PFSK-1 (cell line): ENCODE measurements around the gene PPP1R18.

ENCODE experiments used
- FOXP2 ChIP-seq: optimal IDR thresholded peaks from 2 replicates; pipeline ENCODE3; 2011; ENCODE audit warnings: borderline replicate concordance, control low read depth, inconsistent platforms; ENCODE audit not compliant: insufficient read depth; ENCODE audit errors: extremely low read length, extremely low read depth
- POLR2AphosphoS5 ChIP-seq: IDR thresholded peaks from 2 replicates; pipeline ENCODE4 v1.6.1; 2012; ENCODE audit warnings: low read depth, mild to moderate bottlenecking, control low read depth, low read length, moderate library complexity
- SIN3A ChIP-seq: IDR thresholded peaks from 2 replicates; pipeline ENCODE4 v1.6.1; 2012; ENCODE audit warnings: mild to moderate bottlenecking, low read length, moderate library complexity, borderline replicate concordance; ENCODE audit not compliant: insufficient read depth
- TAF1 ChIP-seq: IDR thresholded peaks from 2 replicates; pipeline ENCODE4 v1.6.1; 2012; ENCODE audit warnings: low read length, control low read depth, borderline replicate concordance; ENCODE audit not compliant: insufficient read depth
- TF ChIP-seq, protein P1 (sequence below), 2 experiments: IDR thresholded peaks; 2 replicates each; pipeline versions ENCODE4 v1.6.1 to v1.8.0; 2011 to 2012; ENCODE audit warnings: low read depth in 2 of 2, low read length in 2 of 2, control low read depth in 1 of 2, inconsistent platforms in 1 of 2, mild to moderate bottlenecking in 1 of 2, moderate library complexity in 1 of 2; ENCODE audit not compliant: insufficient read depth in 1 of 2

PPP1R18 gene

GRCh38 chr6:30689985-30690384 lies 3.5 kb upstream of the PPP1R18 start:
- TF ChIP-seq FOXP2 (no peak), TAF1 (no peak), SIN3A (no peak), POLR2AphosphoS5 (no peak)
- TF ChIP-seq, protein P1, sequence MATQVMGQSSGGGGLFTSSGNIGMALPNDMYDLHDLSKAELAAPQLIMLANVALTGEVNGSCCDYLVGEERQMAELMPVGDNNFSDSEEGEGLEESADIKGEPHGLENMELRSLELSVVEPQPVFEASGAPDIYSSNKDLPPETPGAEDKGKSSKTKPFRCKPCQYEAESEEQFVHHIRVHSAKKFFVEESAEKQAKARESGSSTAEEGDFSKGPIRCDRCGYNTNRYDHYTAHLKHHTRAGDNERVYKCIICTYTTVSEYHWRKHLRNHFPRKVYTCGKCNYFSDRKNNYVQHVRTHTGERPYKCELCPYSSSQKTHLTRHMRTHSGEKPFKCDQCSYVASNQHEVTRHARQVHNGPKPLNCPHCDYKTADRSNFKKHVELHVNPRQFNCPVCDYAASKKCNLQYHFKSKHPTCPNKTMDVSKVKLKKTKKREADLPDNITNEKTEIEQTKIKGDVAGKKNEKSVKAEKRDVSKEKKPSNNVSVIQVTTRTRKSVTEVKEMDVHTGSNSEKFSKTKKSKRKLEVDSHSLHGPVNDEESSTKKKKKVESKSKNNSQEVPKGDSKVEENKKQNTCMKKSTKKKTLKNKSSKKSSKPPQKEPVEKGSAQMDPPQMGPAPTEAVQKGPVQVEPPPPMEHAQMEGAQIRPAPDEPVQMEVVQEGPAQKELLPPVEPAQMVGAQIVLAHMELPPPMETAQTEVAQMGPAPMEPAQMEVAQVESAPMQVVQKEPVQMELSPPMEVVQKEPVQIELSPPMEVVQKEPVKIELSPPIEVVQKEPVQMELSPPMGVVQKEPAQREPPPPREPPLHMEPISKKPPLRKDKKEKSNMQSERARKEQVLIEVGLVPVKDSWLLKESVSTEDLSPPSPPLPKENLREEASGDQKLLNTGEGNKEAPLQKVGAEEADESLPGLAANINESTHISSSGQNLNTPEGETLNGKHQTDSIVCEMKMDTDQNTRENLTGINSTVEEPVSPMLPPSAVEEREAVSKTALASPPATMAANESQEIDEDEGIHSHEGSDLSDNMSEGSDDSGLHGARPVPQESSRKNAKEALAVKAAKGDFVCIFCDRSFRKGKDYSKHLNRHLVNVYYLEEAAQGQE (IDR thresholded peaks at IDR 0.05; ENCODE audit: insufficient read depth in 1 of 2, low read depth in 2 of 2, low read length in 2 of 2), result no peak

- TF ChIP-seq SIN3A, result no peak
- no peak for TF ChIP-seq FOXP2
- TF ChIP-seq, protein P1 (IDR thresholded peaks at IDR 0.05; ENCODE audit: insufficient read depth in 1 of 2, low read depth in 2 of 2, low read length in 2 of 2), result no peak
- no peak for TF ChIP-seq TAF1
- TF ChIP-seq POLR2AphosphoS5, result no peak
Observed at GRCh38 chr6:30689022-30689865, 2.8 kb upstream of the PPP1R18 start.

- TF ChIP-seq, protein P1 (IDR thresholded peaks at IDR 0.05; ENCODE audit: insufficient read depth in 1 of 2, low read depth in 2 of 2, low read length in 2 of 2), result no peak
- no peak for TF ChIP-seq FOXP2
- no peak for TF ChIP-seq SIN3A
- TF ChIP-seq TAF1, result no peak
- TF ChIP-seq POLR2AphosphoS5, result no peak
Observed at GRCh38 chr6:30688569-30688968, 2.1 kb upstream of the PPP1R18 start.

DNA sequence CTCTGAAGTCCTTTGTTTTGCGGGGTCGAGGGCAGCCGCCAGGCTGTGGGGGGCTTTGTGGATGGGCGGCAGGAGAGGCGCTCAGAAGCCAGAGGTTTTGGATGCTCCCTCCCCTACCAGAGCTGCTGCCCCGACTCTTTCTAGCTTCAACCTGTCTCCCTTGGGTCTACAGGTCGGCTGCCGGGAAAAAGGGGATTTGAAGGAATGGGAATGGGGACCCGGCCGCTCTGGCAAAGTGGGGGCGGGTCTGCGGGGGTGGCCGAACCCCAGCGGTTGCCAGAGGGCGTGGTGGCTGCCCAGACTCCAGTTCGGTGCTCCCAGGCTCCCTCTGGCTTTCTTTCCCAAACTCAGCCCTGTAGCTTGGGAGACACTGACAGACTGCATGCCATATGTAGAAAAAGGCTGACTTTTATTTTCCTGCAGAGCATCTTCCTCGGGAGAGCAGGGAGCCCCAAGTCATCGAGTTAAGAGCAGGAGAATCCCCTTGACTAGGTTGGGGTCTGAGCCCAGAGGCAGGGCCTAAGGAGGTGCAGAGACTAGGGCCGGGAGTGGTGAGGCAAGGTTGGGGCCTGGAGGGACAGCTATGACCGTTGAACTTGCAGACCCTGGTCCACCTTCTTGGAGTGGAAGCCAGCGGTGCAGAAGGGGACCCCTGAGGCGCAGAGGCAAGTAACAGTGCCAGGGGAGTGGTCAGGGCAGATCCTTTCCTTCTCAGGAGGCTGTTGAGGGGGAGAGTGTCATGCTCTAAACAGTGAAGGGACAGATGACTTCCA lies 1.4 kb upstream of the PPP1R18 start:
- TF ChIP-seq TAF1 (no peak), SIN3A (no peak), FOXP2 (no peak), POLR2AphosphoS5 (no peak)
- TF ChIP-seq, protein P1 (IDR thresholded peaks at IDR 0.05; ENCODE audit: insufficient read depth in 1 of 2, low read depth in 2 of 2, low read length in 2 of 2), result no peak
